GM21619 (cell line): Measurements from ENCODE around the gene FALEC.
A peak's percentile ranks its signal among the peaks of the same experiment; 100 is the strongest.
"Not testable (repeated sequence)": the region's sequence is repeated elsewhere in the genome, so short reads cannot be mapped to it uniquely, and the experiment has no call there.

Experiments used
- ATAC-seq: cut with Tn5 transposase; IDR thresholded peaks from one replicate; pipeline ENCODE4 v1.9.1; 2021; ENCODE audit not compliant: unreplicated experiment

The FALEC gene

DNA sequence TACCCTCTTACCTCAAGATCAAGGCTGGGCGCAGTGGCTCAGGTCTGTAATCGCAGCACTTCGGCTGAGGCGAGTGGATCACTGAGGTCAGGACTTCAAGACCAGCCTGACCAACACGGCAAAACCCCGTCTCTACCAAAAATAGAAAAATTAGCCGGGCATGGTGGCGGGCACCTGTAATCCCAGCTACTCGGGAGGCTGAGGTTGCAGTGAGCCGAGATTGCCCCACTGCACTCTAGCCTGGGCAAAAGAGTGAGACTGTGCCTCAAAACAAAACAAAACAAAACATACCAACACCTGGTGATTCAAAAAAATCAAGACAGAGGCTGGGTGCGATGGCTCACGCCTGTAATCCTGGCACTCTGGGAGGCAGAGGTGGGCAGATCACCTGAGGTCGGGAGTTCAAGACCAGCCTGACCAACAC is 58.1 kb downstream of the FALEC start:
- ATAC-seq = not testable (repeated sequence)

DNA sequence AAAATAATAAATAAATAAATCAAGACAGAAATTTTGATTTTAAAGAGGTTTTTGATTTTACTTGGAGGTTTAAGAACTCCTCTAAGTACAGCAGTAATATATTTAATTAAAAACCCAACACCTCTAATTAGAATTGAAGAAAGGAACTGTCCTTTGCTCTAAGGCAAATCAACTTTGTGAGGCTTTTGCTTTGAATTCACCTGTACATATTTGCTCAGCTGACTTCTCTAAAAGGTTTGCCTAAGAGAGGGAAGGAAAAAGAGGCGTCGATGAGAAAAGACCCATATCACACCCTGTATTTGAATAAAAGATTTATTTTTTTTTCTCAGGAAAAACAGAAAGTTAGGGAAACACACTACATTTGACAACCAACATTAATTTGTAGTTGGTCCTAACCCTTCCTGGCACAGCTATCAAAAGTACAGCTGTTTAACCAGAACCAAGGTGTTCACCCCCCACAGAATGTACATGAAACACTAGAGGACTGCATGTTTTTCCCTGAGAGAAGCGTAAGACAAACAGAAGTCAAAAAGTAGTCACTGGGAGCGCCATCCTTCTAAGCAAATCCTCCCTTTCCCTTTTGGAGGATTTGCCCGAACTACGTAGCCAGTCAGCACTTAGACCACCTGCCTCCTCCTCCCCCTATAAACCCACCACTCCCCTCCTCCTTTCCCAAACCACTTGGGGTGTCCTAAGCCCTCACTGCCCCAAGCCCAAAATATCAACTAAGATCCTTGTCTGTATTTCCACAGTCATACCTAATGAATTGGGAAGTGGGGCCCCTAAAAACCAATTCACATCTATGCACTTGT is 58.9 kb downstream of the FALEC start:
- ATAC-seq = no peak

- no peak for ATAC-seq
Observed at GRCh38 chr1:150575072-150575489, 59.5 kb downstream of the FALEC start.

DNA sequence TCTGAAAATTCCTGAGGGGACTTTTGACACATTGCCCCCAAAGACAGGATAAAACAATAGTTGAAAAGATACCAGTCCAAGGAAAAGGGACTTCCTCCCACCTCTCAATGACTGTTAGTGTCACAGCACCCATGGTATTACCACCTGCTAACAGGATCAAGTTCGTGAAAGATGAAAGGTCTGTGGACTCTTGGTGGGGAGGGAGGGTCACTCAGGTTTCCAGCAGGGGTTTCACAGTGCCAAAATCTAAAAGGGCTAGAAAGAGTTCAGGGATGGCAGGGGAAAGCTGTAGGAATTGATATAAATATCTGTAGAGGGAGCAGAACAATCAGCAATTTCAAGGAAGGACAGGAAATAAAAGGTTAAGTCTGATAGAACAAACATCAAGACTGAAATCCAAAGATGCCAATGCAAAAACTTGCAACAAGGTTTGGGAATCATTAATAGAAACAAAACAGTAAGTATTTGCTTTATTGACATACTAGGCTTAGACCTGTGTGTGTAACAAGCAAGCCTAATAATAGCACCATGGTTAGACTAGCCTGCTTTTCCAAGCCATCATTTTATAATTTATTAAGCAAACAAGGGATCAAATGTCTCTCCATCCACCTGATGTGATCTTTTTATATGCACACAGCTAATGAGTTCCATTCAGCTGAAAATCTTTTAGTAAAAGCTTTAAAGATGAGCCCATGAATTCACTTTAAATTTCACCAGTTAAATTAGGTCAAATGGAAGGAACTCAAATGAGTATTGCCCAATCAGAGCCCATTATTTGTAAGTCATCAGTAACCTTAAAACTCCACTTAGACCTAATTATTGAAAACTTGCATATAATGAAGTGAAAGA is 60.2 kb downstream of the FALEC start:
- ATAC-seq = no peak

GRCh38 chr1:150576367-150576711 is 60.8 kb downstream of the FALEC start:
- ATAC-seq = no peak

GRCh38 chr1:150576794-150577556 is 61.4 kb downstream of the FALEC start:
- no peak for ATAC-seq

DNA sequence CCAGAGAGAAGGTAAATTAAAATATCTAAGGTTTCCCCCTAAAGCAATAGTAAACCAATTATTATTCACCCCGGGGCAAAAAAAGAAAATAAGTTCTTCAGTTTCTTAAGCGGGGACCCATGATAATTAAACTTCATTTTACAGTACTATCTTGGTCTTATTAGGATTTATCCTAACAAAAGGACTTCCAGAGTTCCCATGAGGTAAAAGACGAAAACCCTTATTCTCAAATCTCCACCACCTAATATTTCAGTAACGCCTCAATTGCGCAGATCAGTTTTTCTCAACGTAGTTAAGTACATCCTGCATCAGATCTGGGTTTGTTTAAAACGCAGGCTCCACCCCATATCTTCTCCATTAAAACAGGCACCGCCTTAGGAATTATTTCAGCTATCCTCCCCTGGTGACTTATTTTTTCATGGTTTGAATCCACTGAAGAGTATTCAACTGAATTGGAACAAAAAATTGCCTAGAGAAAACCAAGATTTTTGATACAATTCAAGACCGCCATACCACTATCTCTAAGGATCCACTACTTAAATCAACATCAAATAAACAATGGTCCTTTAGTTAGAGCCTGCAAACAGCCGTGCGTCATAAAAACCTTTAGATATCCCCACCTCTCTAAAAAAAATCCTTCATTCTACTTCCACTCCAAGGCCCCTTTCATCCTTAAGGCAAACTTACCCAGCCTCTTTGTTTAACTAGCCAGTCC is 62.2 kb downstream of the FALEC start:
- ATAC-seq = no peak

DNA sequence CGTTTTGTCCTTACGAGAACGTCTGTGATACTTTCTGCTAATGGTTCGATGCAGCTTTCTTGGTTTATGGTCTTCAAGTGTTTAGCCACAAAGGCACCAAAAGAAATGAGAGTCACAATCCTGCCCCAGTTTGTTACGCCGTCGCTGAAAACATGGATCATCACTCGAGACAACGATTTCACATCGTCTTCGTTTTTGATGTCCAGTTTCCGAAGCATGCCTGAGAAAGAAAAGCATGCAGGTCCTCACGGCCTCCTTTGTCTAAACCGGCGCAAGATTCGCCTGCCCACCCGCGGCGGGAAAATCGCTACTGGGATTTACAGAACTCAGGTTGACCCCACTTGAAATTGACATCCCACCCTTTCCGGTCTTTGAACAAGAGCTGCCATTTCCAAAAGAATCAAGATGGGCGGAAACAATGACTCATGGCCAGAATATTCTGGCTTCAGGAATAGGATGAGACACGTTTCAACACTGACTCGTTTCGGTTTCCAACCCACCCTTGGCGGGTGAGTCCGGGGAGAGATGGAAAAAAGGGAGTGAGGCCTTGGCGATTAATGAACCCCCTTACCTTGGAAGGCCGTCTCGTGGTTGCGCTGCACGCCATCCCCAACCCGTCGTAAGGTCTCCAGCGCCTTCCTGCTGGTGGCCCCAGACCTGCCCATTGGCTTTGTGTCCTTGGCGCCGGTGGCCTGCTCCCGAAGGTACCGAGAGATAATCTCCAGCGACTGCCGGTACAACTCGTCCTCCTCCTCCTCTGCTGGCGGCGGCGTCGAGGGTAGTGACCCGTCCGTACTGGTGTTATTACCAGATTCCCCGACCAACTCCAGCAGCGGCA is 62.9 kb downstream of the FALEC start:
- ATAC-seq = peak; percentile 1

GRCh38 chr1:150579110-150579944 is 63.8 kb downstream of the FALEC start, which contains the start of gene MCL1:
Gene MCL1, minus strand, starts transcription at chr1:150579610. Its CDS starts 80 bp downstream, at chr1:150579530.
- ATAC-seq = peak; percentile 77

DNA sequence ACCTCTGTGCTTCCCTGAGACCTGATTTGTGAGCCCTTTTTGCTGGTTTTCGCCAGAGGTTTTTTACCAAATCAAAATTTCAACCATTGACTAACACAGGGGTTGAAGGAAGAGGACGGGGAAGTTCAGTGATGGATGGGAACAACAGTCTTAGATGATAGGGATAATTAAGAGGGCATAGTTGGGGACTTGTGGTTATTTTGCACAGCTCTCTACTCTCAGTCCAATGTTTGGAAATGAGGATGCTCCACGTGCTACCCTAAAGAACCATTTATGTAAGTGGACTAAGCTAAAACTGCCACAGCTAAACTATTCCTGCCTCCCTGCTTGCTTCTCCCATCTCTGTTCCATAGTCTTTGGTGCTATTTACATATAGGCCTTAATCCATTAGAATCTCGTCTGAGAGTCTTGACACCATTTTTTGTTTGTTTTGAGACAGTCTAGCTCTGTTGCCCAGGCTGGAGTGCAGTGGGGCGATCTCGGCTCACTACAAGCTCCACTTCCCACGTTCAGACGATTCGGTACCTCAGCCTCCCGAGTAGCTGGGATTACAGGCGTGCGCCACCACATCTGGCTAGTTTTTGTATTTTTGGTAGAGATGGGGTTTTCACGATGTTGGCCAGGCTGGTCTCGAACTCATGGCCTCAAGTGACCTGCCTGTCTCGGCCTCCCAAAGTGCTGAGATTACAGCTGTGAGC is 64.5 kb downstream of the FALEC start:
- no peak for ATAC-seq

DNA sequence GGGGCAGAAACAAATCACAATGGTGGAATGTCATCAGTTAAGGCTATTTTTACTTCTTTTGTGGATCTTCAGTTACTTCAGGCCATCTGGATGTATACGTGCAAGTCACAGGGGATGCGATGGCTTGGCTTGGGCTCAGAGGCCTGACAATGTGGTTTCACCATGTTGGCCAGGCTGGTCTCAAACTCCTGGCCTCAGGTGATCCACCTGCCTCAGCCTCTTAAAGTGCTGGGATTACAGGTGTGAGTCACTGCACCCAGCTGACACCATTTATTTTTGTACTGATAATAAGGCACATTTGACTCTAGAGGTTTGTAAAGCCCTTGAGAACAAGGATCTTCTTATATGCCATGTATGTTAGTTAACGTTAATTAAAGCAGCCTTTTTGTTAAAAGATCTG is 65.4 kb downstream of the FALEC start:
- not testable (repeated sequence) for ATAC-seq

GRCh38 chr1:150581437-150581836 is 65.9 kb downstream of the FALEC start:
- not testable (repeated sequence) for ATAC-seq

- ATAC-seq = not testable (repeated sequence)
Observed at GRCh38 chr1:150581962-150582361, 66.4 kb downstream of the FALEC start.

DNA sequence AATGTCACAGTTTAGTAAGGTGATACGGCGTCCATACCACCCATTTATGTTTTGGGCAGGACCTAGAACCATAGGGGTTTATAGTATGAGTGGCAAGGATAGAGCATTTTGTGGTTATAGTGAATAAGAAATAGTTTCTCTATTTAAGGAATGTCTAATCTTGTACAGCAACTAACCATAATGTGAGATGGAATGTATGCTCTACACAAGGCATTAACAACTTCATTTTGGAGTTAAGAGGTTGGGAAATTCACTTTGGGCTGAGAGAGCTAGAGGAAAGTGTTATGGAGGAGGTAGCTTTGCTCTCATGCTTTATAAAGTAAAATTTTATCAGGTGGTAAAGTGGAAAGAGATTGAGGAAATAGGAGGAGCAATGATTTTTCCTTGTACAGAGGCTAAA is 66.8 kb downstream of the FALEC start:
- no peak for ATAC-seq
